A549 (cell line): ENCODE measurements around the gene MYO18B.

Source experiments
- BCL3 ChIP-seq: fragments of >200 bp; sonication (Bioruptor Twin); formaldehyde crosslinking; IDR thresholded peaks from 3 replicates; pipeline ENCODE4 v1.6.1; 2016
- CTCF ChIP-seq: fragments of >200 bp; sonication (Bioruptor Twin); formaldehyde crosslinking; IDR thresholded peaks from 3 replicates; pipeline ENCODE4 v1.5.1; 2016
- ESRRA ChIP-seq: fragments of 150-350 bp; IDR thresholded peaks from 2 replicates; pipeline ENCODE4 v1.6.1; 2014; ENCODE audit warnings: mild to moderate bottlenecking, low read length, borderline replicate concordance
- HEYL ChIP-seq: fragments of 250-450 bp; sonication (Bioruptor Pico); IDR thresholded peaks from 2 replicates; pipeline ENCODE4 v1.8.0; 2021; ENCODE audit warnings: mild to moderate bottlenecking, moderate library complexity
- HMGXB4 ChIP-seq: fragments of 250-450 bp; sonication (Bioruptor Pico); IDR thresholded peaks from 2 replicates; pipeline ENCODE4 v1.5.0; 2021; ENCODE audit warnings: mild to moderate bottlenecking, moderate library complexity, borderline replicate concordance
- MAX ChIP-seq: IDR thresholded peaks from 2 replicates; pipeline ENCODE4 v1.6.1; 2012
- NFE2L2 ChIP-seq: fragments of 150-350 bp; conservative IDR thresholded peaks from 2 replicates; pipeline ENCODE4 v1.6.1; 2014; ENCODE audit warnings: low read length
- PBX3 ChIP-seq: IDR thresholded peaks from 2 replicates; pipeline ENCODE4 v1.6.1; 2012
- POLR2A ChIP-seq: IDR thresholded peaks from 2 replicates; pipeline ENCODE4 v1.6.1; 2012; ENCODE audit warnings: mild to moderate bottlenecking, low read length
- REST ChIP-seq: fragments of 200-600 bp; sonication (generic); IDR thresholded peaks from 2 replicates; pipeline ENCODE4 v1.6.1; 2016; ENCODE audit warnings: antibody characterized with exemption, mild to moderate bottlenecking, moderate library complexity
- RNF2 ChIP-seq: fragments of 200-600 bp; sonication (generic); IDR thresholded peaks from 2 replicates; pipeline ENCODE4 v1.6.1; 2016; ENCODE audit warnings: low read depth, mild to moderate bottlenecking, antibody characterized with exemption, moderate library complexity, borderline replicate concordance
- SMC3 ChIP-seq: fragments of >200 bp; sonication (Bioruptor Twin); formaldehyde crosslinking; IDR thresholded peaks from 3 replicates; pipeline ENCODE4 v1.6.1; 2018; ENCODE audit warnings: inconsistent platforms
- USF2 ChIP-seq: fragments of 450-650 bp; IDR thresholded peaks from 2 replicates; pipeline ENCODE4 v1.6.1; 2014; ENCODE audit warnings: antibody characterized with exemption

- TF ChIP-seq CTCF: no peak
- no peak for TF ChIP-seq NFE2L2
- no peak for TF ChIP-seq MAX
- TF ChIP-seq HEYL (CRISPR knock-in tag): no peak
- TF ChIP-seq POLR2A: no peak
- TF ChIP-seq USF2: no peak
- TF ChIP-seq REST: no peak
- no peak for TF ChIP-seq ESRRA
- no peak for TF ChIP-seq RNF2
- no peak for TF ChIP-seq BCL3
- TF ChIP-seq PBX3: no peak
- no peak for TF ChIP-seq SMC3
- TF ChIP-seq HMGXB4 (CRISPR knock-in tag): no peak
These were observed 60.0 kb downstream of the MYO18B start for GRCh38 chr22:25802018-25802417.
